ENCODE results near the gene OPA3.

The OPA3 gene

GRCh38 chr19:45506246-45506988 is 78.2 kb downstream of the OPA3 start:
- no peaks in the 10 kb centered on the region for H3K9me3 ChIP-seq (ENCODE audit: control insufficient read depth, low read length)
- no peaks in the 10 kb centered on the region for H3K27me3 ChIP-seq (replicated peaks; ENCODE audit: control insufficient read depth, insufficient read depth, low read length, poor library complexity, severe bottlenecking)
- DNase-seq: peak; percentile 89 to 95 (median 92)
- H3K4me1 ChIP-seq (ENCODE audit: control insufficient read depth, insufficient read depth, low read length, poor library complexity, severe bottlenecking): peaks cover 18% of the 10 kb centered on the region
- H3K27ac ChIP-seq (ENCODE audit: insufficient read depth, low read length, poor library complexity, severe bottlenecking): peak overlapping the region; percentile 93
- no peaks in the 10 kb centered on the region for H3K36me3 ChIP-seq (ENCODE audit: control insufficient read depth, insufficient read depth, low read length)
- H3K4me3 ChIP-seq (ENCODE audit: insufficient read depth, low read depth, low read length, poor library complexity, severe bottlenecking): peak overlapping the region; percentile 80

- peak overlapping the region; percentile 80 for H3K4me3 ChIP-seq (ENCODE audit: insufficient read depth, low read depth, low read length, poor library complexity, severe bottlenecking)
- no peaks in the 10 kb centered on the region for H3K36me3 ChIP-seq (ENCODE audit: control insufficient read depth, insufficient read depth, low read length)
- DNase-seq: no peak
- H3K27ac ChIP-seq (ENCODE audit: insufficient read depth, low read length, poor library complexity, severe bottlenecking): peak overlapping the region; percentile 93
- no peaks in the 10 kb centered on the region for H3K27me3 ChIP-seq (replicated peaks; ENCODE audit: control insufficient read depth, insufficient read depth, low read length, poor library complexity, severe bottlenecking)
- H3K4me1 ChIP-seq (ENCODE audit: control insufficient read depth, insufficient read depth, low read length, poor library complexity, severe bottlenecking): peaks cover 18% of the 10 kb centered on the region
- no peaks in the 10 kb centered on the region for H3K9me3 ChIP-seq (ENCODE audit: control insufficient read depth, low read length)
Observed at GRCh38 chr19:45505996-45506245, 78.7 kb downstream of the OPA3 start.

- Histone ChIP-seq H3K4me1 (ENCODE audit: control insufficient read depth, insufficient read depth, low read length, poor library complexity, severe bottlenecking) (peaks cover 18% of the 10 kb centered on the region), H3K36me3 (ENCODE audit: control insufficient read depth, insufficient read depth, low read length) (no peaks in the 10 kb centered on the region), H3K4me3 (ENCODE audit: insufficient read depth, low read depth, low read length, poor library complexity, severe bottlenecking) (no peak overlapping the region), H3K27ac (ENCODE audit: insufficient read depth, low read length, poor library complexity, severe bottlenecking) (peak overlapping the region; percentile 93), H3K27me3 (replicated peaks; ENCODE audit: control insufficient read depth, insufficient read depth, low read length, poor library complexity, severe bottlenecking) (no peaks in the 10 kb centered on the region), H3K9me3 (ENCODE audit: control insufficient read depth, low read length) (no peaks in the 10 kb centered on the region)
- DNase-seq: no peak
Observed at GRCh38 chr19:45505151-45505995, 79.2 kb downstream of the OPA3 start.

- H3K27me3 ChIP-seq (replicated peaks; ENCODE audit: control insufficient read depth, insufficient read depth, low read length, poor library complexity, severe bottlenecking): no peaks in the 10 kb centered on the region
- no peaks in the 10 kb centered on the region for H3K36me3 ChIP-seq (ENCODE audit: control insufficient read depth, insufficient read depth, low read length)
- H3K27ac ChIP-seq (ENCODE audit: insufficient read depth, low read length, poor library complexity, severe bottlenecking): no peak overlapping the region
- no peaks in the 10 kb centered on the region for H3K9me3 ChIP-seq (ENCODE audit: control insufficient read depth, low read length)
- DNase-seq: no peak
- H3K4me3 ChIP-seq (ENCODE audit: insufficient read depth, low read depth, low read length, poor library complexity, severe bottlenecking): no peak overlapping the region
- peaks cover 19% of the 10 kb centered on the region for H3K4me1 ChIP-seq (ENCODE audit: control insufficient read depth, insufficient read depth, low read length, poor library complexity, severe bottlenecking)
Observed at GRCh38 chr19:45503909-45504308, 80.7 kb downstream of the OPA3 start.

- Histone ChIP-seq H3K27me3 (replicated peaks; ENCODE audit: control insufficient read depth, insufficient read depth, low read length, poor library complexity, severe bottlenecking) (no peaks in the 10 kb centered on the region), H3K27ac (ENCODE audit: insufficient read depth, low read length, poor library complexity, severe bottlenecking) (no peak overlapping the region), H3K36me3 (ENCODE audit: control insufficient read depth, insufficient read depth, low read length) (no peaks in the 10 kb centered on the region), H3K4me3 (ENCODE audit: insufficient read depth, low read depth, low read length, poor library complexity, severe bottlenecking) (no peak overlapping the region), H3K4me1 (ENCODE audit: control insufficient read depth, insufficient read depth, low read length, poor library complexity, severe bottlenecking) (peaks cover 32% of the 10 kb centered on the region), H3K9me3 (ENCODE audit: control insufficient read depth, low read length) (no peaks in the 10 kb centered on the region)
- DNase-seq: no peak
Observed at GRCh38 chr19:45502111-45502510, 82.5 kb downstream of the OPA3 start.

GRCh38 chr19:45501730-45502014 is 82.9 kb downstream of the OPA3 start:
- Histone ChIP-seq H3K4me3 (ENCODE audit: insufficient read depth, low read depth, low read length, poor library complexity, severe bottlenecking) (no peak overlapping the region), H3K27me3 (replicated peaks; ENCODE audit: control insufficient read depth, insufficient read depth, low read length, poor library complexity, severe bottlenecking) (no peaks in the 10 kb centered on the region), H3K9me3 (ENCODE audit: control insufficient read depth, low read length) (no peaks in the 10 kb centered on the region), H3K4me1 (ENCODE audit: control insufficient read depth, insufficient read depth, low read length, poor library complexity, severe bottlenecking) (peaks cover 31% of the 10 kb centered on the region), H3K27ac (ENCODE audit: insufficient read depth, low read length, poor library complexity, severe bottlenecking) (no peak overlapping the region), H3K36me3 (ENCODE audit: control insufficient read depth, insufficient read depth, low read length) (no peaks in the 10 kb centered on the region)
- no peak for DNase-seq

GRCh38 chr19:45500918-45501729 is 83.5 kb downstream of the OPA3 start:
- Histone ChIP-seq H3K27ac (ENCODE audit: insufficient read depth, low read length, poor library complexity, severe bottlenecking) (no peak overlapping the region), H3K36me3 (ENCODE audit: control insufficient read depth, insufficient read depth, low read length) (no peaks in the 10 kb centered on the region), H3K4me3 (ENCODE audit: insufficient read depth, low read depth, low read length, poor library complexity, severe bottlenecking) (no peak overlapping the region), H3K9me3 (ENCODE audit: control insufficient read depth, low read length) (no peaks in the 10 kb centered on the region), H3K27me3 (replicated peaks; ENCODE audit: control insufficient read depth, insufficient read depth, low read length, poor library complexity, severe bottlenecking) (no peaks in the 10 kb centered on the region), H3K4me1 (ENCODE audit: control insufficient read depth, insufficient read depth, low read length, poor library complexity, severe bottlenecking) (peaks cover 34% of the 10 kb centered on the region)
- no peak for DNase-seq

- no peaks in the 10 kb centered on the region for H3K27me3 ChIP-seq (replicated peaks; ENCODE audit: control insufficient read depth, insufficient read depth, low read length, poor library complexity, severe bottlenecking)
Observed at GRCh38 chr19:45499196-45500180, 85.1 kb downstream of the OPA3 start.

GRCh38 chr19:45498411-45499195 is 86.0 kb downstream of the OPA3 start, which contains the start of gene PPM1N:
Gene PPM1N (plus strand): TSS chr19:45498443. CDS start chr19:45498473, 30 bp downstream.
- Histone ChIP-seq H3K27me3 (replicated peaks; ENCODE audit: control insufficient read depth, insufficient read depth, low read length, poor library complexity, severe bottlenecking) (no peaks in the 10 kb centered on the region), H3K27ac (ENCODE audit: insufficient read depth, low read length, poor library complexity, severe bottlenecking) (peak within 1 kb of the TSS; percentile 2), H3K36me3 (ENCODE audit: control insufficient read depth, insufficient read depth, low read length) (no peaks in the 10 kb centered on the region), H3K4me3 (ENCODE audit: insufficient read depth, low read depth, low read length, poor library complexity, severe bottlenecking) (peak within 1 kb of the TSS; percentile 47), H3K4me1 (ENCODE audit: control insufficient read depth, insufficient read depth, low read length, poor library complexity, severe bottlenecking) (peaks cover 31% of the 10 kb centered on the region), H3K9me3 (ENCODE audit: control insufficient read depth, low read length) (no peaks in the 10 kb centered on the region)
- DNase-seq: peak in 2 of 3 donors; percentile 37 to 44

More at GRCh38 chr19:45499196-45500180, 85.1 kb downstream of the OPA3 start:
- no peak overlapping the region for H3K27ac ChIP-seq (ENCODE audit: insufficient read depth, low read length, poor library complexity, severe bottlenecking)
- H3K4me3 ChIP-seq (ENCODE audit: insufficient read depth, low read depth, low read length, poor library complexity, severe bottlenecking): peak overlapping the region; percentile 47
- peak in 2 of 3 donors; percentile 47 to 54 for DNase-seq
- no peaks in the 10 kb centered on the region for H3K9me3 ChIP-seq (ENCODE audit: control insufficient read depth, low read length)
- peaks cover 31% of the 10 kb centered on the region for H3K4me1 ChIP-seq (ENCODE audit: control insufficient read depth, insufficient read depth, low read length, poor library complexity, severe bottlenecking)
- H3K36me3 ChIP-seq (ENCODE audit: control insufficient read depth, insufficient read depth, low read length): no peaks in the 10 kb centered on the region
